SK-N-SH (cell line): Measurements from ENCODE around the gene PIGC.

Experiments used
- CTCF ChIP-seq: fragments of 200-600 bp; sonication (generic); IDR thresholded peaks from 2 replicates; pipeline ENCODE4 v1.6.1; 2017; ENCODE audit warnings: antibody characterized with exemption, mild to moderate bottlenecking, moderate library complexity
- EP300 ChIP-seq, 2 experiments: IDR thresholded peaks; 2 replicates each; pipeline versions ENCODE4 v1.4.0 to v1.6.1; 2012; ENCODE audit warnings: borderline replicate concordance in 1 of 2, low read depth in 1 of 2, low read length in 1 of 2
- GATA2 ChIP-seq: sonication (generic); formaldehyde crosslinking; IDR thresholded peaks from 2 replicates; pipeline ENCODE4 v1.5.0; 2020; ENCODE audit warnings: mild to moderate bottlenecking, missing genetic modification reagents
- NFIC ChIP-seq: IDR thresholded peaks from 2 replicates; pipeline ENCODE4 v1.4.0; 2012; ENCODE audit warnings: borderline replicate concordance
- POLR2AphosphoS5 ChIP-seq: IDR thresholded peaks from 2 replicates; pipeline ENCODE4 v1.6.1; 2012; ENCODE audit warnings: low read depth, low read length
- SIN3A ChIP-seq: IDR thresholded peaks from 2 replicates; pipeline ENCODE4 v1.6.1; 2012; ENCODE audit warnings: low read depth, mild to moderate bottlenecking, low read length, moderate library complexity, borderline replicate concordance
- TAF1 ChIP-seq: IDR thresholded peaks from 2 replicates; pipeline ENCODE4 v1.6.1; 2012; ENCODE audit warnings: low read depth, mild to moderate bottlenecking, low read length, moderate library complexity, borderline replicate concordance

- no peak for TF ChIP-seq GATA2
- TF ChIP-seq TAF1 = no peak
- no peak for TF ChIP-seq CTCF
- no peak for TF ChIP-seq NFIC
- TF ChIP-seq SIN3A = no peak
- TF ChIP-seq POLR2AphosphoS5 = no peak
- TF ChIP-seq EP300 (IDR thresholded peaks at IDR 0.05; ENCODE audit: borderline replicate concordance in 1 of 2, low read depth in 1 of 2, low read length in 1 of 2) = no peak
These were observed 9.3 kb upstream of the PIGC start for GRCh38 chr1:172453153-172453545.
